ENCODE results near the gene PRKCE. TPM values are rescaled to one million over a fixed set of nuclear protein-coding genes. Genes with fewer than 3 reads are reported as not detected.

PRKCE gene
- total RNA-seq, 1 experiment from 2014 or later: 4.4 TPM

DNA sequence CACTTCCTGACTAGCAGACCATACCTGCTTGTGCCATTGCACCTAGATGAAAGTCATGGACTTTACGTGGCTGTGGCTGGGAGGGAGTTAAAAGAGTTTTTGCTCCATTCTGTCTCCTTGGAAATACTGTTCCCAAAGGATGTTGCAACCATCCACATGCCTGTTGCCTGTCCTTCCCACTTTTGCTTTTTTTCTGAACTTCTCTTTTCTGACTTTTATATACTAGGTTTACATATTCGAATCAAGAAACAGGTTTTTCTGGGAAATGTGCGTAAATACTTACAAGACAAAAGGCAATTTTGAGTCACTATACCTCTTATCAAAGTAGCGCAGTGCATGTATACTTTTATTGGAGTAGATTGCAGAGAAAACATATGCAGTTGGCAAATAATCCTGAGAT, 244.8 kb downstream of the PRKCE start:
- Mint-ChIP-seq H3K36me3 (ENCODE audit: insufficient read depth, unreplicated experiment) (no peaks in the 10 kb centered on the region), H3K27ac (ENCODE audit: unreplicated experiment) (no peak overlapping the region), H3K9me3 (ENCODE audit: unreplicated experiment) (no peaks in the 10 kb centered on the region), H3K4me1 (ENCODE audit: low read depth, unreplicated experiment) (no peaks in the 10 kb centered on the region), H3K4me3 (ENCODE audit: unreplicated experiment) (no peak overlapping the region), H3K27me3 (ENCODE audit: insufficient read depth, unreplicated experiment) (no peaks in the 10 kb centered on the region)
- TF ChIP-seq, protein P1, sequence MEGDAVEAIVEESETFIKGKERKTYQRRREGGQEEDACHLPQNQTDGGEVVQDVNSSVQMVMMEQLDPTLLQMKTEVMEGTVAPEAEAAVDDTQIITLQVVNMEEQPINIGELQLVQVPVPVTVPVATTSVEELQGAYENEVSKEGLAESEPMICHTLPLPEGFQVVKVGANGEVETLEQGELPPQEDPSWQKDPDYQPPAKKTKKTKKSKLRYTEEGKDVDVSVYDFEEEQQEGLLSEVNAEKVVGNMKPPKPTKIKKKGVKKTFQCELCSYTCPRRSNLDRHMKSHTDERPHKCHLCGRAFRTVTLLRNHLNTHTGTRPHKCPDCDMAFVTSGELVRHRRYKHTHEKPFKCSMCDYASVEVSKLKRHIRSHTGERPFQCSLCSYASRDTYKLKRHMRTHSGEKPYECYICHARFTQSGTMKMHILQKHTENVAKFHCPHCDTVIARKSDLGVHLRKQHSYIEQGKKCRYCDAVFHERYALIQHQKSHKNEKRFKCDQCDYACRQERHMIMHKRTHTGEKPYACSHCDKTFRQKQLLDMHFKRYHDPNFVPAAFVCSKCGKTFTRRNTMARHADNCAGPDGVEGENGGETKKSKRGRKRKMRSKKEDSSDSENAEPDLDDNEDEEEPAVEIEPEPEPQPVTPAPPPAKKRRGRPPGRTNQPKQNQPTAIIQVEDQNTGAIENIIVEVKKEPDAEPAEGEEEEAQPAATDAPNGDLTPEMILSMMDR (IDR thresholded peaks at IDR 0.05; ENCODE audit: insufficient read depth in 1 of 2, low read depth in 1 of 2, low read length in 1 of 2, severe bottlenecking in 1 of 2, unreplicated experiment in 1 of 2): no peak
- ChIA-PET CTCF (no interaction called here), POLR2A (no interaction called here)
- intact Hi-C loops (cut with micrococcal nuclease; ENCODE audit: unreplicated experiment): no loop called here
- BruUV-seq (replicated peaks): no TSS peak
- Histone ChIP-seq H3K4me1 (no peaks in the 10 kb centered on the region), H3K4me3 (ENCODE audit: low read depth, low read length) (no peak overlapping the region), H3K27me3 (replicated peaks; ENCODE audit: control insufficient read depth, insufficient read depth, low read length) (no peaks in the 10 kb centered on the region), H3K36me3 (ENCODE audit: control insufficient read depth, insufficient read depth, low read length) (no peaks in the 10 kb centered on the region), H3K9me3 (no peaks in the 10 kb centered on the region)
- DNase-seq: no peak

DNA sequence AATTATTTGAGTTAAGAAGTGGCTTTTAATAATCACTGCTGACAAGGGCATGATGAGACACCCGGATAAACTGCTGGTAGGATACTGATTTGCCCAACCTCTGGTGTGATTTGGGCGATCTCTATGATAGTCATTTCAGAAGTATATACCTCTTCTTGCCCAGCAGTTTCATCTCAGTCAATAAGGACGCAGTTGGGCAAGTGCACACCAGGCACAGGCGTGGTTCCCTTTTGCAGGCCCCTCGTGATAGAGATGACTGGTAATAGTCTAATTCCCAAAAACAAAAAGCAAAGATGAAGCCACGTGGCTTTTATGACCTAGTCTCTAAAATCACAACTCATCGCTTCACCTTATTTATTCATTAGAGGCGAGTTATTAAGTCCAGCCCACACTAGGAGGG, 246.4 kb downstream of the PRKCE start:
- no peak for DNase-seq
- intact Hi-C loops (cut with micrococcal nuclease; ENCODE audit: unreplicated experiment): no loop called here
- POLR2A ChIA-PET: no interaction called here
- Mint-ChIP-seq H3K36me3 (ENCODE audit: insufficient read depth, unreplicated experiment) (no peaks in the 10 kb centered on the region), H3K27ac (ENCODE audit: unreplicated experiment) (no peak overlapping the region), H3K9me3 (ENCODE audit: unreplicated experiment) (no peaks in the 10 kb centered on the region), H3K4me3 (ENCODE audit: unreplicated experiment) (no peak overlapping the region), H3K4me1 (ENCODE audit: low read depth, unreplicated experiment) (no peaks in the 10 kb centered on the region), H3K27me3 (ENCODE audit: insufficient read depth, unreplicated experiment) (no peaks in the 10 kb centered on the region)
- Histone ChIP-seq H3K36me3 (ENCODE audit: control insufficient read depth, insufficient read depth, low read length) (no peaks in the 10 kb centered on the region), H3K27me3 (replicated peaks; ENCODE audit: control insufficient read depth, insufficient read depth, low read length) (no peaks in the 10 kb centered on the region), H3K9me3 (no peaks in the 10 kb centered on the region), H3K4me1 (no peaks in the 10 kb centered on the region), H3K4me3 (ENCODE audit: low read depth, low read length) (no peak overlapping the region)
- TF ChIP-seq, protein P1 (IDR thresholded peaks at IDR 0.05; ENCODE audit: insufficient read depth in 1 of 2, low read depth in 1 of 2, low read length in 1 of 2, severe bottlenecking in 1 of 2, unreplicated experiment in 1 of 2): no peak
- CTCF ChIA-PET: no interaction called here
- BruUV-seq (replicated peaks): no TSS peak

DNA sequence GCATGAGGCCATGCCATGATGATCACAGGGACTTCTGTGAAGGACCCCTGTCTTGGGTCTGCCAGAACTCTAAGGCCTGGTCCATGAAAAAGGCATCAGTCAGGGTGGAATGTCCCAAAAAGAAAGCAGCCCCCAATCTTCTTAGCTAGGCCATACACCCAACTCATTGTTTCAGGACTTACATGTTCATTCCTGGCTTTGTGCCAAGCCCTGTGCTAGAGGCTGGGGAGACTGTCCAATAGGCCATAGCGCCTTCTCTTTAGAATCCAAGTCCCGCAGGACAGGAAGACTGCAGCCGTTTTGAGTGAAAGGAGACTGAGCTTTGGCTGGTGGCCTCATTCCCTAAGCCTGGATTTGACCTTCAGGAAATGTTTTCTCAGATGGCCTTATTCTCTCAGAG, 247.3 kb downstream of the PRKCE start:
- Mint-ChIP-seq H3K4me1 (ENCODE audit: low read depth, unreplicated experiment) (no peaks in the 10 kb centered on the region), H3K9me3 (ENCODE audit: unreplicated experiment) (no peaks in the 10 kb centered on the region), H3K4me3 (ENCODE audit: unreplicated experiment) (no peak overlapping the region), H3K27me3 (ENCODE audit: insufficient read depth, unreplicated experiment) (no peaks in the 10 kb centered on the region), H3K36me3 (ENCODE audit: insufficient read depth, unreplicated experiment) (no peaks in the 10 kb centered on the region), H3K27ac (ENCODE audit: unreplicated experiment) (no peak overlapping the region)
- intact Hi-C loops (cut with micrococcal nuclease; ENCODE audit: unreplicated experiment): no loop called here
- ChIA-PET POLR2A (no interaction called here), CTCF (no interaction called here)
- Histone ChIP-seq H3K4me3 (ENCODE audit: low read depth, low read length) (no peak overlapping the region), H3K27me3 (replicated peaks; ENCODE audit: control insufficient read depth, insufficient read depth, low read length) (no peaks in the 10 kb centered on the region), H3K9me3 (no peaks in the 10 kb centered on the region), H3K4me1 (no peaks in the 10 kb centered on the region), H3K36me3 (ENCODE audit: control insufficient read depth, insufficient read depth, low read length) (no peaks in the 10 kb centered on the region)
- no TSS peak for BruUV-seq (replicated peaks)
- TF ChIP-seq, protein P1 (IDR thresholded peaks at IDR 0.05; ENCODE audit: insufficient read depth in 1 of 2, low read depth in 1 of 2, low read length in 1 of 2, severe bottlenecking in 1 of 2, unreplicated experiment in 1 of 2): no peak
- DNase-seq: no peak

All from Caco-2 (cell line).